CD14-positive monocyte (primary cell): ENCODE results near the gene ZDHHC14. TPM values are rescaled to one million over a fixed set of nuclear protein-coding genes. Genes with fewer than 3 reads are reported as not detected.
"Not testable (repeated sequence)": the region's sequence is repeated elsewhere in the genome, so short reads cannot be mapped to it uniquely, and the experiment has no call there.

Experiments
- DNase-seq, 3 donors: peaks; one replicate each; pipeline ENCODE4 v3.0.0-alpha.2; 2011 to 2022
- H2AFZ ChIP-seq: 2 replicates; pipeline ENCODE4 v1.6.0; 2012; ENCODE audit warnings: mild to moderate bottlenecking, low read depth, low read length, inconsistent platforms; ENCODE audit not compliant: insufficient read depth, poor library complexity, severe bottlenecking
- H3K27ac ChIP-seq, 2 donors: 1 replicate in 1 of 2; 2 replicates in 1 of 2; pipeline ENCODE4 v1.5.1; 2012 to 2013; ENCODE audit warnings: low read length in 2 of 2, control low read depth in 1 of 2, inconsistent platforms in 1 of 2, low read depth in 1 of 2, mild to moderate bottlenecking in 1 of 2
- H3K27me3 ChIP-seq, 2 donors: one replicate each; pipeline versions ENCODE4 v1.6.0 to v1.6.1; 2011 to 2013; ENCODE audit warnings: low read length in 2 of 2; ENCODE audit not compliant: control insufficient read depth in 2 of 2, insufficient read depth in 2 of 2
- H3K36me3 ChIP-seq, 2 donors: replicated peaks in 1 of 2; 1 replicate in 1 of 2; 2 replicates in 1 of 2; pipeline versions ENCODE4 v1.5.1 to v1.6.1; 2012 to 2013; ENCODE audit warnings: low read length in 2 of 2, control low read depth in 1 of 2, inconsistent platforms in 1 of 2, mild to moderate bottlenecking in 1 of 2; ENCODE audit not compliant: insufficient read depth in 2 of 2, control insufficient read depth in 1 of 2
- H3K4me1 ChIP-seq, 2 donors: 1 replicate in 1 of 2; 2 replicates in 1 of 2; pipeline versions ENCODE4 v1.5.1 to v1.6.1; 2012 to 2013; ENCODE audit warnings: low read length in 2 of 2, control low read depth in 1 of 2, inconsistent platforms in 1 of 2, mild to moderate bottlenecking in 1 of 2, moderate library complexity in 1 of 2; ENCODE audit not compliant: insufficient read depth in 2 of 2, control insufficient read depth in 1 of 2
- H3K4me2 ChIP-seq: replicated peaks from 2 replicates; pipeline ENCODE3; 2012; ENCODE audit warnings: low read length, moderate library complexity, mild to moderate bottlenecking; ENCODE audit not compliant: poor library complexity, severe bottlenecking; ENCODE audit errors: extremely low read depth
- H3K4me3 ChIP-seq, 3 experiments: fragments of 200-600 bp in 1 of 3; sonication (generic) in 1 of 3; replicated peaks in 1 of 3; 1 replicate in 2 of 3; 2 replicates in 1 of 3; pipeline ENCODE4 v1.5.1; 2011 to 2013; ENCODE audit warnings: low read length in 3 of 3, mild to moderate bottlenecking in 3 of 3, control low read depth in 2 of 3, low read depth in 2 of 3, inconsistent platforms in 1 of 3, moderate library complexity in 1 of 3
- H3K79me2 ChIP-seq: 2 replicates; pipeline ENCODE4 v1.6.0; 2012; ENCODE audit warnings: mild to moderate bottlenecking, control low read depth, inconsistent platforms, low read length, moderate library complexity; ENCODE audit not compliant: insufficient read depth
- H3K9ac ChIP-seq: 2 replicates; pipeline ENCODE4 v1.6.0; 2017; ENCODE audit warnings: low read length, mild to moderate bottlenecking; ENCODE audit not compliant: insufficient read depth, poor library complexity, severe bottlenecking
- H3K9me3 ChIP-seq, 2 donors: replicated peaks in 1 of 2; 1 replicate in 1 of 2; 2 replicates in 1 of 2; pipeline versions ENCODE4 v1.5.1 to v1.6.1; 2012 to 2013; ENCODE audit warnings: low read length in 2 of 2, control low read depth in 1 of 2; ENCODE audit not compliant: control insufficient read depth in 1 of 2, insufficient read depth in 1 of 2
- H4K20me1 ChIP-seq: 2 replicates; pipeline ENCODE4 v1.6.0; 2012; ENCODE audit warnings: mild to moderate bottlenecking, low read length, control low read depth, moderate library complexity; ENCODE audit not compliant: insufficient read depth
- H3K27ac Mint-ChIP-seq, 7 donors: one replicate each; pipeline ENCODE4 v1.8.0; 2020; ENCODE audit warnings: mild to moderate bottlenecking in 7 of 7, mixed read lengths in 7 of 7, moderate library complexity in 6 of 7, inconsistent platforms in 2 of 7
- H3K27me3 Mint-ChIP-seq, 3 donors: one replicate each; pipeline ENCODE4 v1.8.0; 2021 to 2022; ENCODE audit warnings: low read depth in 3 of 3, mild to moderate bottlenecking in 3 of 3, mixed read lengths in 3 of 3, moderate library complexity in 3 of 3, inconsistent platforms in 1 of 3
- H3K36me3 Mint-ChIP-seq, 2 donors: one replicate each; pipeline ENCODE4 v1.8.0; 2020; ENCODE audit warnings: mixed read lengths in 2 of 2, inconsistent platforms in 1 of 2, mild to moderate bottlenecking in 1 of 2
- H3K4me1 Mint-ChIP-seq: one replicate; pipeline ENCODE4 v1.8.0; 2020; ENCODE audit warnings: mild to moderate bottlenecking, mixed read lengths
- H3K4me3 Mint-ChIP-seq, 2 donors: one replicate each; pipeline ENCODE4 v1.8.0; 2020; ENCODE audit warnings: mild to moderate bottlenecking in 2 of 2, mixed read lengths in 2 of 2, moderate library complexity in 1 of 2
- H3K9me3 Mint-ChIP-seq, 7 donors: one replicate each; pipeline ENCODE4 v1.8.0; 2020 to 2022; ENCODE audit warnings: mixed read lengths in 7 of 7, mild to moderate bottlenecking in 6 of 7, moderate library complexity in 6 of 7, inconsistent platforms in 2 of 7
- WGBS: methylation state at CpG from one replicate; pipeline ENCODE4 v1.1.5; 2013; ENCODE audit warnings: missing lambda C conversion rate; ENCODE audit not compliant: insufficient coverage; 5-methylcytosine and 5-hydroxymethylcytosine counted together
- intact Hi-C, 2 donors: fragments of 100-400 bp; cut with micrococcal nuclease; formaldehyde crosslinking; loops; one replicate each; pipeline versions ENCODE4 v1.15.0 to v1.15.1; 2023
- polyA plus RNA-seq, 3 donors: library from polyadenylated mRNA; depleted of rRNA in 1 of 3; unstranded in 2 of 3; stranded (reverse) in 1 of 3; fragments of 300-500 nt in 2 of 3; fragments of >200 nt in 1 of 3; fragmentation: Illumina TruSeq in 2 of 3; gene quantifications; 1 replicate in 2 of 3; 2 replicates in 1 of 3; pipeline ENCODE4 v1.2.3, GENCODE V29; 2012 to 2021
- TF ChIP-seq, protein P1 (sequence below): fragments of 200-600 bp; IDR thresholded peaks from one replicate; pipeline ENCODE4 v1.8.0; 2022; ENCODE audit warnings: antibody characterized with exemption, mild to moderate bottlenecking

ZDHHC14 gene
- polyA plus RNA-seq, 3 donors: 0.30 to 1.7 (median 0.93) TPM

DNA sequence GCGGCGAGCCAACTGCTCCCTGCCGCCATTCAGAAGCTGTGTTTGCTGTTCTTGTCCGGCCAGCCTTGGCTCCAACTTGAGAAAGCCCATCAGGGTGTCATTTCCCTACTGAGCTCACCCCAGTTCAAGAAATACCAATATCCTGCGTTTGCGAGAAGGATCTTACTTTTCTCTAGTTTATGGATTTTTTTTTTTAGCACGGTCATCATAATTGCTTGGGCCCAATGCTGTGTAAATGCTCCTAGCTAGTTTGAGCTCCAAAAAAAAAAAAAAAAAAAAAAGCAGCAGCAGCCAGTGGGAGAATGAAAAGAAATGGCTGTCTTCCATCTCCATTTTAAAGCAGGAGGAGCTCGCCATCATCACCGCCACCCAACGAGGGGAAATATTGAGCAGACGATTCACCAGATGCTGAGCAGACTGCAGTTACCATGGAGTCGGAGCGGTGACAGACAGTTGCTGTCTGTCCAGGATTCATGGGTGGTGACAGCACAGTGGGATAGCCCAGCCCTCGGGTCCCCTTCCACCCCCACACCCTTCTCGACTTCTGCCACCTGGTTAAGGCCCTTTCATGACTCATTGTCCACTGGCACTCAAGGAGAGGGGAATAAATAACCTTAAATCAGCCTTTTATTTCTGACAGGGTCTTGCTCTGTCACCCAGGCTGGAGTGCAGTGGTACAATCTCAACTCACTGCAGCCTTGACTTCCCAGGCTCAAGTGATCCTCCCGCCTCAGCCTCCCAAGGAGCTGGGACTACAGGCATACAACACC is 309.6 kb downstream of the ZDHHC14 start:
- no peak overlapping the region for H3K4me3 ChIP-seq
- H3K36me3 Mint-ChIP-seq: no peaks in the 10 kb centered on the region
- H3K27ac ChIP-seq: no peak overlapping the region
- no peaks in the 10 kb centered on the region for H3K4me1 ChIP-seq
- no peak overlapping the region for H2AFZ ChIP-seq
- no peaks in the 10 kb centered on the region for H3K9me3 ChIP-seq
- no peak overlapping the region for H3K27ac Mint-ChIP-seq
- H3K4me1 Mint-ChIP-seq: no peaks in the 10 kb centered on the region
- no peak overlapping the region for H3K9ac ChIP-seq
- no peak for DNase-seq
- peaks cover 0 to 2% (median 0%) of the 10 kb centered on the region in 7 donors for H3K9me3 Mint-ChIP-seq
- no peaks in the 10 kb centered on the region for H3K79me2 ChIP-seq
- no peak overlapping the region for H3K4me3 Mint-ChIP-seq
- no peaks in the 10 kb centered on the region for H3K36me3 ChIP-seq
- TF ChIP-seq, protein P1, sequence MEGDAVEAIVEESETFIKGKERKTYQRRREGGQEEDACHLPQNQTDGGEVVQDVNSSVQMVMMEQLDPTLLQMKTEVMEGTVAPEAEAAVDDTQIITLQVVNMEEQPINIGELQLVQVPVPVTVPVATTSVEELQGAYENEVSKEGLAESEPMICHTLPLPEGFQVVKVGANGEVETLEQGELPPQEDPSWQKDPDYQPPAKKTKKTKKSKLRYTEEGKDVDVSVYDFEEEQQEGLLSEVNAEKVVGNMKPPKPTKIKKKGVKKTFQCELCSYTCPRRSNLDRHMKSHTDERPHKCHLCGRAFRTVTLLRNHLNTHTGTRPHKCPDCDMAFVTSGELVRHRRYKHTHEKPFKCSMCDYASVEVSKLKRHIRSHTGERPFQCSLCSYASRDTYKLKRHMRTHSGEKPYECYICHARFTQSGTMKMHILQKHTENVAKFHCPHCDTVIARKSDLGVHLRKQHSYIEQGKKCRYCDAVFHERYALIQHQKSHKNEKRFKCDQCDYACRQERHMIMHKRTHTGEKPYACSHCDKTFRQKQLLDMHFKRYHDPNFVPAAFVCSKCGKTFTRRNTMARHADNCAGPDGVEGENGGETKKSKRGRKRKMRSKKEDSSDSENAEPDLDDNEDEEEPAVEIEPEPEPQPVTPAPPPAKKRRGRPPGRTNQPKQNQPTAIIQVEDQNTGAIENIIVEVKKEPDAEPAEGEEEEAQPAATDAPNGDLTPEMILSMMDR: no peak
- no peaks in the 10 kb centered on the region for H4K20me1 ChIP-seq
- intact Hi-C loops: no loop called here
- no peak overlapping the region for H3K4me2 ChIP-seq
- 92% methylated on average over 11 of the region's 16 CpGs for WGBS
- peaks cover 3 to 9% (median 3%) of the 10 kb centered on the region in 3 donors for H3K27me3 Mint-ChIP-seq
- no peaks in the 10 kb centered on the region for H3K27me3 ChIP-seq

DNA sequence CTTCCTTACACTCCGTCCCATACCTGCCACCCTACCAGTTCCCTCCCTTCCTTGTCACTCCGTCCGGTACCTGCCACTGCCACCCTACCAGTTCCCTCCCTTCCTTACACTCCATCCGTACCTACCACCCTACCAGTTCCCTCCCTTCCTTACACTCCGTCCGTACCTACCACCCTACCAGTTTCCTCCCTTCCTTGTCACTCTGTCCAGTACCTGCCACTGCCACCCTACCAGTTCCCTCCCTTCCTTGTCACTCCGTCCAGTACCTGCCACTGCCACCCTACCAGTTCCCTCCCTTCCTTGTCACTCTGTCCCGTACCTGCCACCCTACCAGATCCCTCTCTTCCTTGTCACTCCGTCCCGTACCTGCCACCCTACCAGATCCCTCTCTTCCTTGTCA is 310.6 kb downstream of the ZDHHC14 start:
- H3K9me3 ChIP-seq, H3K27ac ChIP-seq, H3K4me1 Mint-ChIP-seq, H3K27me3 Mint-ChIP-seq, H3K36me3 ChIP-seq, H3K9me3 Mint-ChIP-seq, H3K36me3 Mint-ChIP-seq, H4K20me1 ChIP-seq, H3K9ac ChIP-seq, H3K79me2 ChIP-seq, H3K27me3 ChIP-seq, intact Hi-C loops, DNase-seq, H3K4me3 ChIP-seq, H3K4me1 ChIP-seq, H3K4me2 ChIP-seq, H2AFZ ChIP-seq, H3K27ac Mint-ChIP-seq, H3K4me3 Mint-ChIP-seq: not testable (repeated sequence)
- 94% methylated on average over 10 of the region's 10 CpGs for WGBS
